GM21515 (cell line): ENCODE measurements around the gene YES1.
"Not testable (repeated sequence)": the region's sequence is repeated elsewhere in the genome, so short reads cannot be mapped to it uniquely, and the experiment has no call there.

Experiments
- ATAC-seq: cut with Tn5 transposase; IDR thresholded peaks from one replicate; pipeline ENCODE4 v1.9.1; 2021; ENCODE audit not compliant: unreplicated experiment

Gene YES1

GRCh38 chr18:686339-687111 is 125.5 kb downstream of the YES1 start:
- ATAC-seq, result no peak

GRCh38 chr18:685438-685837 is 126.6 kb downstream of the YES1 start:
- no peak for ATAC-seq

DNA sequence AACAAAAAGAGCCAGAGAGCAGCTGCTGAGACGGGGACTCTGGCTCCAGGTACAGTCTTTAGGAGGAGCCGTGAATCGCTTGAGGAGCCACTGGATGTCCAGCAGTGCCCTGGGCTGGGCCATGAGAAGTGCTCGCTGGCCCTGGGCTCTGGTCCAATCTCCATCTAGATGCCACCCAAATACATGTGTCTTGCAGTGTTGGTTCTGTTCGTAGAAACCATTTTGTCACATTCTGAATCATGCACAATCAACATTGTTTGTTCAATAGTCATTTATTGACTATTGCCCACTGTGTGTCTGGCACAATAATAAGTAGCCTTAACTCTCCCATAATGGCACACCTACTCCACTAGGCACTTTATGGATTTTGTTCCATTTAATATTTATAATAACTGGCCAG is 128.5 kb downstream of the YES1 start:
- ATAC-seq, result no peak

DNA sequence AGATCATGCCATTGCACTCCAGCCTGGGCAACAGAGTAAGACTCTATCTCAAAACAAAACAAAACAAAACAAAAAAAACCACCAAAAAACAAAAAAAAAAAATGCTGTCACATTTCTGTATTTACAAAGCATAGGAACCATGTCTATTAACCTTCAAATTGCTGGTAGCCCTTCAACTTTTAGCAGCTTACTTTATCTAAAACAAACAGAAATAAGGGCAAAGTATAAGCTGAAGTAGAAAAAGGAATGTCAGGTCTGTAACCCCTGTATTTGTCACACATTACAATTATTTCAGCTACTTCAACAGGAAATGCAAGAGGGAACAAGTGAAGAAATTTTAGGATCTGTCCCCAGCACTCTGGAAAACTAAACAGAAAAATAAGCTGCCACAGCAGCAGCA is 129.2 kb downstream of the YES1 start:
- ATAC-seq, result no peak

DNA sequence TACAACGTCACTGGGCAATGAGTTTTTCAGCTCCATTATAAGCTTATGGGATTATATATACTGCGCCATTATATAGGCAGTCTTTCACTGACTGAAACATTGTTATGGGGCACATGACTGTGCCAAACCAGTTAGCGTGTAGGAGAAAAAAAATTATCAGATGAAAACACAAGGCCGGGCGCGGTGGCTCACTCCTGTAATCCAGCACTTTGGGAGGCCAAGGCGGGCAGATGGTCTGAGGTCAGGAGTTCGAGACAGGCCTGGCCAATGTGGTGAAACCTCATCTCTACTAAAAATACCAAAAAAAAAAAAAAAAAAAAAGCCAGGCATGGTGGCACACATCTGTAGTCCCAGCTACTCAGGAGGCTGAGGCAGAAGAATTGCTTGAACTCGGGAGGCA is 129.6 kb downstream of the YES1 start:
- ATAC-seq, result not testable (repeated sequence)

DNA sequence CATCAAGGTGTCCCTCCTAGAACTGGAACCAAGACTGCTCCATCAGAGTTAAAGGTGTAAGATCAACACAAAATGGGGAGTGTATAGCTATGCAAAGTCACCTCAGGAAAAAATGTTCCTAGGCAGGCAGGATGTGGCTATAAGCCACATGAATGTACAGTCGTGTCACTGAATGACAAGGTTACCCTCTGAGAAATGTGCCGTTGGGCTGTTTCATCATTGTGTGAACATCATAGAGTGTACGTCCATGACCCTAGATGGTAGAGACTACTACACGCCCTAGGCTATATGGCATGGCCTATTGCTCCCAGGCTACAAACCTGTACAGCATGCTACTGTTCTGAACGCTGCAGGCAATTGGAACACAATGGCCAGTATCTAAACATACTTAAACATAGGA is 130.1 kb downstream of the YES1 start:
- ATAC-seq, result no peak

DNA sequence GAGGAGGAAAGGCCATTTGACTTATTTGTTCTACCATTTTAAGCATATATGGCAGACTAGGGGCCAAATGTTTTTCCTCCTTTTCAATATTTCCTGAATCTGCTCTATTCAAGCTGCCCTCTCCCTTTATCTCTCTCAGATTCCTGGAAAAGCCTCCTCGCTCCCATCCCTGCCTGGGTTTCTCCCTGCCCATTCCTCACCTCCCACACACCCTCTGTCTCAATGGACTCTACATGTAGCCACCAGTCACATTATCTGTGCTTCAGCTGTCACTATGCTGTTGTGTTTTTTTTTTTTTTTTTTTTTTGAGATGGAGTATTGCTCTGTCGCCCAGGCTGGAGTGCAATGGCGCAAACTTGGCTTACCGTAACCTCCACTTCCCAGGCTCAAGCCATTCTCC is 131.7 kb downstream of the YES1 start:
- no peak for ATAC-seq

GRCh38 chr18:679516-679915 is 132.5 kb downstream of the YES1 start:
- ATAC-seq, result no peak

DNA sequence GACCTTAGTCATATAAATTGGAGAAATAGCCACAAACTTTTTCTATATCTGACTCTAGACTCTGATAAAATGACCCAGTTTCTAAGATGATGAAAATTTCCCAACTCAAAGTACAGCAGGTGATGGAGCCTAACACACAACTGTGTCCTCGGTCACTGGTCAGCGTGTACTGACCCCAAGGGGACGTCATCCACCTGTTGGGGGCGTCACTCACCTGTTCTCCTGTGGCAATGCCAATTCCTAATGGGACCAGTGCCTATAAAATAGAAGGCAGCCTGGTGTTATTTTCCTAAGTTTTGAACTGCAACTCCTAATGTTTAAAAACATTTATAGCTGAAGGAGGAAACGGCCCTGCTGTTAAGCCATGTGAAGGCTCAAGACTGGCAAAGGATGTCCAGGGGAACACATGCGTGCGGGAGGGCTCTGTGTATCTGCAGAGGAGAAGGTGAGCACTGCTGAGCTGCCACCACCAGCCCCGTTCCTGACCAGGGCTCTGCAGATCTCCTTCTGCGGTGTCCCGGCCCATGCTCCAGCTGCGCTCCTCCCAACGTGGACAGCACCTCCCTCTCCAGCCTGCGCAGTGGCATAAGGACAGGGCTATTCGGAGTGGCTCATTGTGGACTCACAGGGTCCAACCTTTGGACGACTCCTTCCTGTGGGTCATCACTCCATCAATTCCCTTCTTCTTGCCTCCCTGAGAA is 133.4 kb downstream of the YES1 start:
- no peak for ATAC-seq

DNA sequence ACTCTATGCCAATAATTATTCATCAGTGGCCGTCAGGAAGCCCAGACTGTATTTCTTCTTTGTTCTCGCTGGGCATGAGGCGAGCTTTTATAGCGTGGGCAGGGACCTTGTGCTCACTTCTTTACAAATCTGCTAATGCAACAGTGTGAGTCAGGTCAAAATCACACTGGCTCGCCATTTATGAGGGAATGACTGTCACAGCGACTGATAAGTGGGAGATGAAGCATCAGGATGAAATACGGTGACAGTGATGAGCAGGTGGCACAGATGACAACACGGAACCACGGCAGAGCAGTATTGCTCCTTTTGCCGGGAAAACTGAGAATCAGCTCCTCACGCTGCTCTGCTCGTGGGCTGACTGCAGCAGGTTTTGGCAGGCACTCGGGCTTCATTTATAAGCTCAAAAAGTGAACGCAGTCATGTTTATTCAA is 134.1 kb downstream of the YES1 start:
- ATAC-seq, result no peak

GRCh38 chr18:677145-677544 is 134.9 kb downstream of the YES1 start:
- ATAC-seq, result no peak

DNA sequence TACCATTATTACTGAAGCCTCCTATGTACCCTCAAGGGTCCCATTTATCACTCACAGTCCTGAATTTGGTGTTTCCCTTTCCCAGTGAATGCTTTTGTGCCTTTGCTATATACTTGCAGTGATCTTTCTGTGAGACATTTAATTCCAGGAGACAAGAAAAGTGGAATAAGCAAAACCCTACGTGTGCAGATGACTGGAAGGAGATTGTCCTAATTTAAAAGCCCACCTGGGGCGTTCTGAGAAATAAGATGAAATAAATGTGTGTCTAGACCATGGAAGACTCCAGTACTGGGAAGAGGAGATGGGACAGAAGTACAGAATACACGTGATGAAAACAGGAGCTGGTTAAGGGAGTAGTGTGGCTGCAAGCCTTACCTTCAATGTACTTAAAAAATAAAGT is 135.3 kb downstream of the YES1 start:
- no peak for ATAC-seq

GRCh38 chr18:676069-676468 is 136.0 kb downstream of the YES1 start:
- no peak for ATAC-seq

GRCh38 chr18:675307-675706 is 136.7 kb downstream of the YES1 start:
- no peak for ATAC-seq

- ATAC-seq, result no peak
These were observed 138.3 kb downstream of the YES1 start for GRCh38 chr18:673769-674168.

DNA sequence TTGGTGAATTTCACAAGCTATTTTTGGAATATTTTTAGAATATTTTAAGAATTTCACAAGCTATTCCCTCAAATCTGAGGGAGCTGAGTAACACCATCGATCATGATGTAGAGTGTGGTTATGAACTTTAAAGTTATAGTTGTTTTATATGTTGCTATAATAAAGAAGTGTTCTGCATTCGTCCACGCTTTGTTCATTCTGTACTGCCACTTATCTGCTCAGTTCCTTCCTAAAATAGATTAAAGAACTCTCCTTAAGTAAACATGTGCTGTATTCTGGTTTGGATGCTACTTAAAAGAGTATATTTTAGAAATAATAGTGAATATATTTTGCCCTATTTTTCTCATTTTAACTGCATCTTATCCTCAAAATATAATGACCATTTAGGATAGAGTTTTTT is 138.7 kb downstream of the YES1 start:
- ATAC-seq, result no peak
